GM21825 (cell line): ENCODE data around the gene ZNF714.
A peak's percentile ranks its signal among the peaks of the same experiment; 100 is the strongest.

ENCODE experiments used
- ATAC-seq: cut with Tn5 transposase; IDR thresholded peaks from one replicate; pipeline ENCODE4 v1.9.1; 2021; ENCODE audit warnings: mild to moderate bottlenecking, moderate library complexity; ENCODE audit not compliant: unreplicated experiment

Gene ZNF714

DNA sequence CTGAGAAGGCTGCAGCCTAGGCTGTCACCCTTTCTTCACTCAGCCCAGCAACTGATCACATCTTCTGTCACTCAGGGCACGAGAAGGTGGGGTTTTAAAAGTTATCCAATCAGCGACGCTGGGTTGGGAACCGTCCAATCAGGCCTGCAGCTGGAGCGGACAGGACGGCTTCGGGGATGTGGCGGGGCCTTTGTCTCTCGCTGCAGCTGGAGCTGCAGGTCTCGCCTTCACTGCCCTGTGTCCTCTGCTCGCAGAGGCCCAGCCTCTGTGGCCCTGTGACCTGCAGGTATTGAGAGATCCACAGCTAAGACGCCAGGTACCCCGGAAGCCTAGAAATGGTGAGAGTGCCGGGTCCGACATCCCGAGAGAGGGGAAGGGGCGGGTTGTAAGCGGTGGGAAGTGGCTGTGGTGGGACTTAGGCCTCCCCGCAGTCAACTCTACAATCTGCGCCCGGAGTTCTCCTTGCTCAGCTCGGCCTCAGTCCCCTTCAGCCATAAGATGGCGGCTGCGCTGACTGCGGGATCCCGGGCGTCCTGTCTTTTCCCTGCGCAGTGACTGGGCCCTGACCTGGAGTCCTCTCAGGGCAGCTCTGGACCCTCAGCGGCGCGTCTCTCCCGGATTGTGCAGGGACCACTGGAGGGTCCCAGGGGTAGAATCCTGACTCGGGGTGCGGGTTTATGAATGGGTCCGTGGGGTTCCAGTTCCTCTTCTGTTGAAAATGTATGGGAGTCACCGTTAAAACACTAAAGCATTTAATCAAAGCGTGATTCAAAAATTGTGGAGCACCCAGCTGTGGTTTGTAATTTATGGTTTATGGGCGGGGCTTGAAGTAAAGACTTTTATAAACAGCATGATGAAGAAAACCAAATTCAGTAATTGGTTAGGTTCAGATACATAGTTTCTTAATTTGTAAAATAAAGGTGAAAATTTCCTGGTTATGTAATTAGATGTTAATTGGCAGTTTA, at the start of gene ZNF714:
ZNF714 (plus strand) TSS at position 193 of the 965 bp plus-strand sequence. CDS start 16,066 bp downstream, outside the sequence.
- ATAC-seq: peak; percentile 95

DNA sequence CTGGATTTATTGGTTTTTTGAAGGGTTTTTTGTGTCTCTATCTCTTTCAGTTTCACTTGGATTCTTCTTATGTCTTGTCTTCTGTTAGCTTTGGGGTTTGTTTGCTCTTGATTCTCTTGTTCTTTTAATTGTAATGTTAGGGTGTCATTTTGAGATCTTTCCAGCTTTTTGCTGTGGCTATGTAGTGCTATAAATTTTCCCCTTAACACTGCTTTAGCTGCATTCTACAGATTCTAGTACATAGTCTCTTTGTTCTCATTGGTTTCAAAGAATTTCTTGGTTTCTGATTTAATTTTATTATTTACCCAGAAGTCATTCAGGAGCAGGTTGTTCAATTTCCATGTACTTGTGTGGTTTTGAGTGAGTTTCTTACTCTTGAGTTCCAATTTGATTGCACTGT, 37.0 kb upstream of the ZNF714 start:
- ATAC-seq: no peak

GRCh38 chr19:21046489-21046888, 35.5 kb upstream of the ZNF714 start:
- ATAC-seq: no peak

GRCh38 chr19:21047716-21048115, 34.3 kb upstream of the ZNF714 start:
- ATAC-seq: no peak

GRCh38 chr19:21052902-21053301, 29.1 kb upstream of the ZNF714 start:
- no peak for ATAC-seq

DNA sequence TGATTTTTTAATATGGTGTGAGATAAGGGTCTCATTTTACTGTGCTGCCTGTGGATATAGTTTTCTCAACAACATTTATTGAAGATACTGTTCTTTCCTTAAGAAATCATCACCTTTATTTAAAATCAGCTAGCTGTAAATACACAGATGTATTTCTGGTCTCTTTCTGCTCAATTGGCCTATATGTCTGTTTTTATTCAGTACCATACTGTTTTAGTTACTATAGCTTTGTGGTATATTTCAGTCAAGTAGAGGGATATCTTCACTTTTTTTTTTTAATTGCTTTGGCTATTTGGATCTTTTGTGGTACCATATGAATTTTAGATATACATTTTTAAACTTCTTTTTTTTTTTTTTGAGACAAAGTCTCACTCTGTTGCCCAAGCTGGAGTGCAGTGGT, 16.7 kb upstream of the ZNF714 start:
- no peak for ATAC-seq

DNA sequence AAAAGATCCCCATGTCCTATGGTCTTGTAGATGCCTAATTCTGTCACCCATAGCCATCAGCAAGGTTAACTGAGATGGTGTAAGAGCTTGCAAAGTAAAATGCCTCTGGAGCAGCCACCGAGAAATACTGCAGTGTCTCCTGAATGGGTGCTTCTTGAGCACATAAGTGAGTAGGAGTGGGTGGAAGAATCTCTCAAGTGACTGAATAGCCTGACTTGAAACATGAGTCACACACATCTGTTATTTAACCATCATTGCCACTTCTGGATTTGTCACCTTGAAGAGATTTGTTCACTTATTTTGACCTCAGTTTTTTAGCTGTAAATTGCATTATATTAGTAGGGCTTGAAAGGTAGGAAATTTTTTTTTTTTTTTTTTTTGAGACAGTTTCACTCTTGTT, 2.3 kb downstream of the ZNF714 start:
- ATAC-seq: no peak

- no peak for ATAC-seq
Measured at GRCh38 chr19:21087871-21088270, 5.9 kb downstream of the ZNF714 start.

DNA sequence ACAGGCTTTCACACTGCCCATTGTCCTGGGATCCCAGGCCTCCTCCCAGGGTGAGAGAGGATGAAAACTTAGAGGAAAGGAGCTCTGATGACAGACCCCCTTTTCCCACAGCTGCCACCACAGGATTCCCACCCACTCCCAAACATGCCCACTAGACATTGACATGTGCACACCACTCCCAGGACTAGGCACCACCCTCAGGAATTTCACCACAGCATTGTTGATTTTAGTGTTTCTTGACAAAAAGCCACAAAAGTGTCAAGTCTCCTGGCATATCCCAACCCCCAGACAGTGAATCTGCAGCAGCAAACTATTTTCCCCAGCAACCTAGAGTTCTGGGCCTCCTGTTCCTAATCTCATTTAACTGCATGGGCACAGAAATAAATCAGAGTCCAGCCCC, 10.1 kb downstream of the ZNF714 start:
- ATAC-seq: no peak

- ATAC-seq: no peak
Measured at GRCh38 chr19:21094347-21095025, 12.5 kb downstream of the ZNF714 start.

DNA sequence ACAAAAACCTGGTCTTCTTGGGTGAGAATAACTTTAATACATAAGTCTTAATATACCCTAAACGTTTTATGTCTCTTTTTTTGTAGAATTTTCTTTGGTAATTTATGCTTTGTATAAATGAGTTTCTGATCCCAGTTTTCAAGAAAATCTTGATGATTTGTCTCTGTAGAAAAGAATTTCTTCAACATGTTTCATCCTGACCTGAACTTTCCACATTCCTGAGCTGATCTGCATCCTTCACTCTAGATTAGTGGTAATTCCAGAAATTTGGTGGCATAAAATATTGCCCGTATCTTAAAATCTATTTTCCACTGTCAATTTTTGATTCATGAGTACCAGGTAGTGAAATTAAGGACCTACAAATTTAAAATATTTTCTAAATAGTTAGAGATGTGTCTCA, 16.3 kb downstream of the ZNF714 start:
- ATAC-seq: no peak

- ATAC-seq: no peak
Measured at GRCh38 chr19:21101521-21102242, 19.7 kb downstream of the ZNF714 start.

- ATAC-seq: no peak
Measured at GRCh38 chr19:21109116-21109515, 27.1 kb downstream of the ZNF714 start.

DNA sequence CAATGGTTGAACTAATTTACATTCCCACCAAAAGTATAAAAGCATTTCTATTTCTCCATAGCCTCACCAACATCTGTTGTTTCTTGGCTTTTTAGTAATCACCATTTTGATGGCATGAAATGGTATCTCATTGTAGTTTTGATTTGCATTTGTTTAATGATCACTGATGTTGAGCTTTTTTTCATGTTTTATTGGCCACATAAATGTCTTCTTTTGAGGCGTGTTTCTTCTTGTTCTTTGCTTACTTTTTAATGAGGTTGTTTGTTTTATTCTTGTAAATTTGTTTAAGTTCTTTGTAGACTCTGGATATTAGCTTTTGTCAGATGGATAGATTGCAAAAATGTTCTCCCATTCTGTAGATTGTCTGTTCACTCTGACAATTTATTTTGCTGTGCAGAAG, 28.2 kb downstream of the ZNF714 start:
- no peak for ATAC-seq

DNA sequence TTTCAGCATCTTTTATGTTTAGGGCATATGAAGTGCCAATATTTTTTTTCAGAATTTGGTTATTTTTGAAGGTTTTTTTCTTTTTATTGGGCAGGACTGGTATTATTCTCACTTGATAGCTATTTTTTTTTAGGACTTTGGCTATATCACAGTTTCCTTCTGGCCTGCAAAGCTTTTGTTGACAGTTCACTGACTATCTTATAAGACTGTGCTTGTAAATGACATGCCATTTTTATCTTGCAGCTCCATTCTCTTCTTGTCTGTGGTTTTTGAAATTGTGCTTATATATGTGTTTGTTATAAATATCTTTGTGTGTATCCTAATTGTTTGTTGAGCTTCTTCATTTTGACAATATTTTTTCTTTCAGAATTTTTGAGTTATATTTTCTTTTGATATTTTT, 33.4 kb downstream of the ZNF714 start:
- ATAC-seq: no peak

DNA sequence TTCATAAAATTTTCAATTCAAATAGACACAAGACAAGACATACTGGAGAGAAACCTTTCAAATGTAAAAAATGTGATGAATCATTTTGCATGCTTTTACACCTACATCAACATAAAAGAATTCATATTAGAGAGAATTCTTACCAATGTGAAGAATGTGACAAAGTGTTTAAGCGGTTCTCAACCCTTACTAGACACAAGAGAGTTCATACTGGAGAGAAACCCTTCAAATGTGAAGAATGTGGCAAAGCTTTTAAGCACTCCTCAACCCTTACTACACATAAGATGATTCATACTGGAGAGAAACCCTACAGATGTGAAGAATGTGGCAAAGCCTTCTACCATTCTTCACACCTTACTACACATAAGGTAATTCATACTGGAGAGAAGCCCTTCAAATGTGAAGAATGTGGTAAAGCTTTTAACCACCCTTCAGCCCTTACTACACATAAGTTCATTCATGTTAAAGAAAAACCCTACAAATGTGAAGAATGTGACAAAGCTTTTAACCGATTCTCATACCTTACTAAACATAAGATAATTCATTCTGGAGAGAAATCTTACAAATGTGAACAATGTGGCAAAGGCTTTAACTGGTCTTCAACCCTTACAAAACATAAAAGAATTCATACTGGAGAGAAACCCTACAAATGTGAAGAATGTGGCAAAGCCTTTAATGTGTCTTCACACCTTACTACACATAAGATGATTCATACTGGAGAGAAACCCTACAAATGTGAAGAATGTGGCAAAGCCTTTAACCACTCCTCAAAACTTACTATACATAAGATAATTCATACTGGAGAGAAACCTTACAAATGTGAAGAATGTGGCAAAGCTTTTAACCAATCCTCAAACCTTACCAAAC, 35.3 kb downstream of the ZNF714 start:
- ATAC-seq: no peak

DNA sequence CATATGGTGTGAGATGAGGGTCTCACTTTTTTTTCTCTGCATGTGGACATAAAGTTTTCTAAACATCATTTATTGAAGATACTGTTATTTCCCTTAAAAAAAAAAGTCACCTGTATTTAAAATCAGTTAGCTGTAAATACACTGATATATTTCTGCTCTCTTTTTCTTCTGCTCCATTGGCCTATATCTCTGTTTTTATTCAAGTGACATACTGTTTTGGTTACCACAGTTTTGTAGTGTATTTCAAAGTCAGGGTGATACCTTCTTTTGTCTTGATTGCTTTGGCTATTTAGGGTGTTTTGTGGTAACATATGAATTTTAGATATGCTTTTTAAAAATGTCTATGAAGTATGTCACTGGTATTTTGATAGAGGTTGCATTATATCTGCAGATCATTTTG, 44.1 kb downstream of the ZNF714 start:
- ATAC-seq: no peak

DNA sequence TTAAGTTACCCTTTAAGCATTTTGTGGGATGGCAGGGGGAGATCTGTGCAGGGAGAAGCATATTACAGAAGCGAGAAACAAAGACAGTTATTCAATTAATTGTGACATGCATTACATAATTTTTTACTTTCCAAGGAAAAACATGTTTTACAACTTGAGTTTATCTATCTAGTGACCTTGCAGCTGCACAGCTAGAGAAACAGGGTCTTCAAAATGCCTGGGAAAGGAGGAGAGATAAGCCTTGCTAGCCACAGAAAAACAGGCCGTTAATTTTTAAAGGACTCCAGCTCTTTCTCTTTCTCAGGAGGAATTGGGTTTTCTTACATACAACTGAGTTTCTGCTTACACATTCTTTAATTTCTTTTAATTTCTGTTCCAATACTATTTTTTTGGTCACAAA, 45.0 kb downstream of the ZNF714 start:
- no peak for ATAC-seq

GRCh38 chr19:21127898-21128297, 45.9 kb downstream of the ZNF714 start:
- ATAC-seq: no peak

DNA sequence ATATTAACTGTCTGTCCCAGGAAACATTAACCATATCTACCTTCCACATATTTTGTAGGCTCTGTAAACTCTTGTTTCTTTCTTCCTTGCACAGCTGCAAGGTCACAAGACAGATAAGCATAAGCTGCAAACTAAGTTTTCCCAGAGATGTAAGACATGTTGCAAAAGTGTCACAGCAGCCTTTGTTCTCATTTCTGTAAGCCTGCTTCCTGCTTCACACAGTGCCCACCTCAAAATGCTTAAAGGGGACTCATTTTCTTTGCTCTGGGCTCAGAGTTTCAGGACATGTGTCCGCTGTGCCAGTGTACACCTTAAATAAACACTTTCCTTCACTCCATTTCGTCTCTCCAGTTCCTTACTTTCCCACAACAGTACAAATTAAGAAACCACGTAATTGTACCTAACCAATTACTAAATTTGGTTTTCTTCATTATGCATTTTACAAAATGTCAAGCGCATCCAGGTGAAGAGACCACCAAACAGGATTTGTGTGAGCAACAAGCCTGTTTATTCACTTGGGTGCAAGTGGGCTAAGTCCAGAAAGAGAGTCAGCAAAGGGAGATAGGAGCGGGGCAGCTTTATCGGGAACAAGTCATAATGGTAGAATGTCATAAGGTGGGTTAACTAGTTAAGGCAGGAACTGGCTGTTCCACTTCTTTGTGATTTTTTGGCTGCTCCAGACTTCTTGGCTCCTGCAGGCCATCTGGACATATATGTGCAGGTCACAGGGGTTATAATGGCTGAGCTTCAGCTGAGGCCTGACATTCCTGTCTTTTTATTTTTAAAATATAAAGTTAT, 47.1 kb downstream of the ZNF714 start:
- no peak for ATAC-seq
